ENCODE measurements around the gene GRIN3B.

DNA sequence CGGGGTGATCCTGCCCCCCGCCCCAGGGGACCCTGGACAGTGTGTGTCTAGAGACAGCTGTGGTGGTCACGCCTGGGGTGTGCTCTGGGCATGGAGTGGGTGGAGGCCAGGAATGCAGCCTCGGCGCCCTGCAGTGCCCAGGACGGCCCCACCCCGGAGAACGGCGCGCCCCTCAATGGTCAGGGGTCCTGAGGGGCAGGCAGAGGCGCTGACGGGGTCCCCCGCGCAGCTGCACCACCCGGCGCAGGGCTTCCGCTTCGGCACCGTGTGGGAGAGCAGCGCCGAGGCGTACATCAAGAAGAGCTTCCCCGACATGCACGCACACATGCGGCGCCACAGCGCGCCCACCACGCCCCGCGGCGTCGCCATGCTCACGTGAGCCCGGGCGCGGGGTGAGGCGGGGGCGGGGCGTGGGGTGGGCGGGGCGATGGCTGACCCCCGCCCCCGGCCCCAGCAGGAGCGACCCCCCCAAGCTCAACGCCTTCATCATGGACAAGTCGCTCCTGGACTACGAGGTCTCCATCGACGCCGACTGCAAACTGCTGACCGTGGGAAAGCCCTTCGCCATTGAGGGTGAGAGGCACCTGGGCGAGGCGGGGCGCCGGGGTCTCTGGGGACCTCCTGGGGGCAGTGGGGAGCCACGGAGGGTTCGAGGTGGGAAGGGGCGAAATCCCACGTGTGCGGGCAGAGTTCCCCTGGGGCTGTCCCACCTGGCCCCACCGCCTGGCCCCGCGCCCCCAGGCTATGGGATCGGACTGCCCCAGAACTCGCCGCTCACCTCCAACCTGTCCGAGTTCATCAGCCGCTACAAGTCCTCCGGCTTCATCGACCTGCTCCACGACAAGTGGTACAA, 7.4 kb downstream of the GRIN3B start:
- no peak for TF ChIP-seq POLR2A (IDR thresholded peaks at IDR 0.05)
- TF ChIP-seq, protein P1, sequence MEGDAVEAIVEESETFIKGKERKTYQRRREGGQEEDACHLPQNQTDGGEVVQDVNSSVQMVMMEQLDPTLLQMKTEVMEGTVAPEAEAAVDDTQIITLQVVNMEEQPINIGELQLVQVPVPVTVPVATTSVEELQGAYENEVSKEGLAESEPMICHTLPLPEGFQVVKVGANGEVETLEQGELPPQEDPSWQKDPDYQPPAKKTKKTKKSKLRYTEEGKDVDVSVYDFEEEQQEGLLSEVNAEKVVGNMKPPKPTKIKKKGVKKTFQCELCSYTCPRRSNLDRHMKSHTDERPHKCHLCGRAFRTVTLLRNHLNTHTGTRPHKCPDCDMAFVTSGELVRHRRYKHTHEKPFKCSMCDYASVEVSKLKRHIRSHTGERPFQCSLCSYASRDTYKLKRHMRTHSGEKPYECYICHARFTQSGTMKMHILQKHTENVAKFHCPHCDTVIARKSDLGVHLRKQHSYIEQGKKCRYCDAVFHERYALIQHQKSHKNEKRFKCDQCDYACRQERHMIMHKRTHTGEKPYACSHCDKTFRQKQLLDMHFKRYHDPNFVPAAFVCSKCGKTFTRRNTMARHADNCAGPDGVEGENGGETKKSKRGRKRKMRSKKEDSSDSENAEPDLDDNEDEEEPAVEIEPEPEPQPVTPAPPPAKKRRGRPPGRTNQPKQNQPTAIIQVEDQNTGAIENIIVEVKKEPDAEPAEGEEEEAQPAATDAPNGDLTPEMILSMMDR (IDR thresholded peaks at IDR 0.05 in 4 of 5, conservative IDR thresholded peaks at IDR 0.05 in 1 of 5): no peak
